IPS-15b (cell line): ENCODE data around the gene SOX13.

Source experiments
- H3K27me3 ChIP-seq: one replicate; pipeline ENCODE4 v1.6.1; 2013; ENCODE audit warnings: low read length; ENCODE audit not compliant: control insufficient read depth, insufficient read depth
- H3K36me3 ChIP-seq: one replicate; pipeline ENCODE4 v1.6.1; 2013; ENCODE audit warnings: low read length; ENCODE audit not compliant: control insufficient read depth, insufficient read depth
- H3K4me1 ChIP-seq: one replicate; pipeline ENCODE4 v1.6.1; 2013; ENCODE audit warnings: mild to moderate bottlenecking, low read length; ENCODE audit not compliant: control insufficient read depth, insufficient read depth
- H3K4me3 ChIP-seq: one replicate; pipeline ENCODE4 v1.5.1; 2013; ENCODE audit warnings: low read depth, low read length
- H3K9ac ChIP-seq: one replicate; pipeline ENCODE4 v1.6.1; 2013; ENCODE audit warnings: low read depth, mild to moderate bottlenecking, low read length
- H3K9me3 ChIP-seq: one replicate; pipeline ENCODE4 v1.6.1; 2013; ENCODE audit warnings: mild to moderate bottlenecking, low read length; ENCODE audit not compliant: control insufficient read depth, insufficient read depth

Gene SOX13

GRCh38 chr1:204102739-204103430 lies 30.0 kb downstream of the SOX13 start:
- H3K9me3 ChIP-seq: no peaks in the 10 kb centered on the region
- H3K9ac ChIP-seq: no peak overlapping the region
- peaks cover 47% of the 10 kb centered on the region for H3K4me1 ChIP-seq
- no peaks in the 10 kb centered on the region for H3K27me3 ChIP-seq
- no peak overlapping the region for H3K4me3 ChIP-seq
- no peaks in the 10 kb centered on the region for H3K36me3 ChIP-seq

DNA sequence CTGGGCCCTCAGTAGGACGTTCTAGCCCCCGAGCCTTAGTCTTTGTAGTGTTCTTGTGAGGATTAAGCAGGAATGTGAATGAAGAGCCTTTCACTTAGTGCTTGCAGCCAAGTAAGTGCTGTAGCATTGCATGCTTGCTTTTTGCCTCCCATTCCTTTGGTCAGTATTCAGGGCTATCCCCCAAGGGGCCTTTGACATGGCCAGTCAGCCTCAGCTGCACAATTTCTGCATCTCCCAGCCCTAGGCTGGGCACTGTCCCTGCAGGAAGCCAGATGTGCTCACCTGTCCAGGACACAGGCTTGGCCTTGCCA lies 30.5 kb downstream of the SOX13 start:
- peaks cover 52% of the 10 kb centered on the region for H3K4me1 ChIP-seq
- H3K9ac ChIP-seq: no peak overlapping the region
- no peaks in the 10 kb centered on the region for H3K9me3 ChIP-seq
- no peak overlapping the region for H3K4me3 ChIP-seq
- no peaks in the 10 kb centered on the region for H3K27me3 ChIP-seq
- no peaks in the 10 kb centered on the region for H3K36me3 ChIP-seq

DNA sequence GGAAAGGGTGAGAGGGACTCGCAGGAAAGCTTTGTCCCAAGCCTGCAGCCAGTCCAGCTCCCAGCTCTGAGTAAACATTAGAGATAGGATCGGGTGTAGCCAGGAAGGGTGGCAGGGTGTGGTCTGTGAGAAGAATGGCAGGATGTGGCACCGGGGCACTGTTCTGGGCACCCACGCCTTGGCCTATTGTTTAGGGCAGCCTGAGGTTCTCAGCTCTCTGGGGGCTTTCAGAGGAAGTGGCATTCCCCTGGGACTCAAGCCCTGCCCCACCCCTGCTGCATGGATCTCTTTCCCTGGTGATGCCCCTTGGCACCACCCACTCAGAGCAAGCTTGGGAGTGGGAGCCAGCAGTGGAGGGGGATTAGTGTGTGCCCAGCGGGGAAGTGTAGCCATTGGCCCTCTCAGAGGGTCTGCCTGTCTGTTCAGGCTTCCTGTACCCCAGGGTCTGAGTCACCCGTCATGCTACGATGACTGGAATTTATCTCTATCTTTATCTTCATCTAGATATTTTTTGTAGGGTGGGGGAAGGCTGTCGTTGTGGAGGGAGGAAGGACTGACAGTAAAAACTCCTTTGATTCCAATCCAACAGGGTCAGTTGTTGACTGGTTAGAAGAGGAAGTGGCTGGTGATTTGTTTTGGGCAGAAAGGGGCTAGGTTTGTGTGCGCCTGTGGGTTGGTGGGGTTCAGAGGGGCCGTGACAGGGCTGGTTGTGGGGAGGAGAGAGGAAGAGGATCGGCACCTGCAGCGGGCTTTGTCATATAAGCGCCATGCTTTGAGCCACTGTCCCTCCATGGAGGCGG lies 31.6 kb downstream of the SOX13 start:
- Histone ChIP-seq H3K4me3 (no peak overlapping the region), H3K36me3 (no peaks in the 10 kb centered on the region), H3K27me3 (no peaks in the 10 kb centered on the region), H3K9me3 (no peaks in the 10 kb centered on the region), H3K9ac (peak overlapping the region; percentile 17), H3K4me1 (peaks cover 58% of the 10 kb centered on the region)

DNA sequence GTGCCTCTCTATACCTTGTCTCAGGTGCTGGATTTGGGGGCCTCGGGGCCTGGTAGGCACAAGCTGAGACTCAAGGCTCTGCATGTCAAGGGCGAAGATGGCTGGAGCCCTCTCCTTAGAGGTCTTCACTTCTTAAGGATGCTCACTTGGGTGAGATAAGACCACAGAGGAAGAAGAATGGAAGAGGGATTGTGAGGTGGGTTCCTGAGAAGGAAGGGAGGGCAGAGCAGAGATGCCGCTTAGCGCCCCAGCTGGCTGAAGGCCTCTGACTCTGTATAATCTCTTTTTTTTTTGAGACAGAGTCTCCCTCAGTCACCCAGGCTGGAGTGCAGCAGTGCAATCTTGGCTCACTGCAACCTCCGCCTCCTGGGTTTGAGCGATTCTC lies 32.2 kb downstream of the SOX13 start:
- H3K36me3 ChIP-seq: no peaks in the 10 kb centered on the region
- H3K9ac ChIP-seq: peak overlapping the region; percentile 17
- no peaks in the 10 kb centered on the region for H3K27me3 ChIP-seq
- no peak overlapping the region for H3K4me3 ChIP-seq
- H3K4me1 ChIP-seq: peaks cover 59% of the 10 kb centered on the region
- H3K9me3 ChIP-seq: no peaks in the 10 kb centered on the region

- H3K27me3 ChIP-seq: no peaks in the 10 kb centered on the region
- no peaks in the 10 kb centered on the region for H3K36me3 ChIP-seq
- H3K4me3 ChIP-seq: no peak overlapping the region
- H3K4me1 ChIP-seq: peaks cover 68% of the 10 kb centered on the region
- no peaks in the 10 kb centered on the region for H3K9me3 ChIP-seq
- no peak overlapping the region for H3K9ac ChIP-seq
These were observed 33.9 kb downstream of the SOX13 start for GRCh38 chr1:204106825-204107224.

GRCh38 chr1:204107892-204108291 lies 35.0 kb downstream of the SOX13 start:
- no peaks in the 10 kb centered on the region for H3K27me3 ChIP-seq
- no peaks in the 10 kb centered on the region for H3K9me3 ChIP-seq
- H3K9ac ChIP-seq: peak overlapping the region; percentile 58
- peaks cover 3% of the 10 kb centered on the region for H3K36me3 ChIP-seq
- peaks cover 58% of the 10 kb centered on the region for H3K4me1 ChIP-seq
- H3K4me3 ChIP-seq: peak overlapping the region; percentile 40

- H3K9me3 ChIP-seq: no peaks in the 10 kb centered on the region
- H3K4me3 ChIP-seq: peak overlapping the region; percentile 40
- peak overlapping the region; percentile 58 for H3K9ac ChIP-seq
- H3K4me1 ChIP-seq: peaks cover 51% of the 10 kb centered on the region
- H3K27me3 ChIP-seq: no peaks in the 10 kb centered on the region
- peaks cover 5% of the 10 kb centered on the region for H3K36me3 ChIP-seq
These were observed 35.6 kb downstream of the SOX13 start for GRCh38 chr1:204108312-204109141.

DNA sequence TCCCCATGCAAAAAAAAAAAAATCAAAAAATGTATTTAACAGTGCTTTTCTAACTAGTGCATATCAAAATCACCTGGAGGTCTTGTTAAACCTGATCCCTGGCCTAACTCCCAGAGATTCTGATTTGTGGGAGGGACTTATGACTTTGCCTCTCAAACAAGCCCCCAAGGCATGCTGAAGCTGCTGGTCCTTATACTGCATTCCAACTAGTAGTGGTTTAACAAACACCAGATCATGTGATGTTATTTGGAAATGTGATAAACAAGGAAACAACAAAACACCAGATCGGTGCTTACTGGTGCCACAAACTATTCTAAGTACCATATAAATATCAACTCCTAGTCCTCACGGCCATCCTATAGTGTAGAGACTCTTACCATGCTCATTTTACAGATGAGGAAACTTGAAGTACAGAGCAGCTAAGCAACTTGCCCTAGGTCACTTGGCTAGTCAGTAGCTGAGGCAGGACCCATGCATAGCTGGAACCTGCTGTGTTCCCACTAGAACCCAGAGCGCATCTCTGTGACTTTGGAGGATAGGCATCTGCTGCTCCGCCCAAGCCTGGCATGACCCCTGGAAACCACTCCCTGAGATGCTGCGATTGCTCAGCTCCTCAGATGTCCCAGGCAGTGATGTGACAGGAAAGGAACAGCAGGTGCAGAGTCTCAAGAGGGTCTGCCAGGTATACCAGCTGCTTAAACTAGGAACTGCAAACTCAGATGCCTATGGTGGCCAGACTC lies 38.1 kb downstream of the SOX13 start:
- Histone ChIP-seq H3K9ac (no peak overlapping the region), H3K4me1 (peaks cover 37% of the 10 kb centered on the region), H3K4me3 (no peak overlapping the region), H3K36me3 (peaks cover 14% of the 10 kb centered on the region), H3K9me3 (no peaks in the 10 kb centered on the region), H3K27me3 (no peaks in the 10 kb centered on the region)

DNA sequence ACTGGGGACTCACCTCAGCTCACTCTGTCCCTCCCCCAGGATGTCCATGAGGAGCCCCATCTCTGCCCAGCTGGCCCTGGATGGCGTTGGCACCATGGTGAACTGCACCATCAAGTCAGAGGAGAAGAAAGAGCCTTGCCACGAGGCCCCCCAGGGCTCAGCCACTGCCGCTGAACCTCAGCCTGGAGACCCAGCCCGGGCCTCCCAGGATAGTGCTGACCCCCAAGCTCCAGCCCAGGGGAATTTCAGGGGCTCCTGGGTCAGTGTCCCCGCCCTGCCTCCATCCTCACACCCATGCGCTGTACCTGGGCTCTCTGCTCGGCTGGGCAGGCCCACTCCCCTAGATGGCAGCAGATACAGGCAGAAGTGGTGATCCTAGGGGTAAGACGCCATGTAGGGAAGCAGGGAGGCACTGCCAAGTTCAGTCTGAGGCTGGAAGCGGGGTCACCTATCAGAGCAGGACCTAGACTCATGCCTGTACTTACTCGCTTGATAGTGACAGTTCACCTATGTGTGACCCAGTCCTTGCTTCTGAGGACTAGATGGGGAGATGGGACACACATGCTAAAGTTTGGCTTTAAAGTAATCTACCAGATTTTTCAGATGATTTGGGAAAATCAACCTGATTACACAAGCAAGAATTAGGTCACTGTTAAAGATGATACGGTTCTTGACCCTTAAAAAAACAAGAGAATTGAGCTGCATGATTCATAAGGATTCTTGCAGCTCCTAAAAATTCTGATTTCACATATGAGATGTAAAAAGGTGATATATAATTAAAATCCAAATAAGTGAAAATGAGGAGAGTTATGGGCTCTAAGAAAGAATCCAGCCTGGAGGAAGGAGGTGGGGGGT lies 40.2 kb downstream of the SOX13 start:
- peaks cover 22% of the 10 kb centered on the region for H3K4me1 ChIP-seq
- no peak overlapping the region for H3K4me3 ChIP-seq
- H3K36me3 ChIP-seq: peaks cover 32% of the 10 kb centered on the region
- H3K27me3 ChIP-seq: no peaks in the 10 kb centered on the region
- H3K9ac ChIP-seq: no peak overlapping the region
- H3K9me3 ChIP-seq: no peaks in the 10 kb centered on the region

GRCh38 chr1:204113896-204114295 lies 41.0 kb downstream of the SOX13 start:
- Histone ChIP-seq H3K27me3 (no peaks in the 10 kb centered on the region), H3K36me3 (peaks cover 38% of the 10 kb centered on the region), H3K9me3 (no peaks in the 10 kb centered on the region), H3K4me1 (peaks cover 19% of the 10 kb centered on the region), H3K4me3 (no peak overlapping the region), H3K9ac (no peak overlapping the region)
